Measurements from ENCODE around the gene MNAT1. TPM values are rescaled to one million over a fixed set of nuclear protein-coding genes. Genes with fewer than 3 reads are reported as not detected.

The MNAT1 gene
- total and polyA plus RNA-seq, 4 donors = 16.7 to 85.5 (median 21.6) TPM

DNA sequence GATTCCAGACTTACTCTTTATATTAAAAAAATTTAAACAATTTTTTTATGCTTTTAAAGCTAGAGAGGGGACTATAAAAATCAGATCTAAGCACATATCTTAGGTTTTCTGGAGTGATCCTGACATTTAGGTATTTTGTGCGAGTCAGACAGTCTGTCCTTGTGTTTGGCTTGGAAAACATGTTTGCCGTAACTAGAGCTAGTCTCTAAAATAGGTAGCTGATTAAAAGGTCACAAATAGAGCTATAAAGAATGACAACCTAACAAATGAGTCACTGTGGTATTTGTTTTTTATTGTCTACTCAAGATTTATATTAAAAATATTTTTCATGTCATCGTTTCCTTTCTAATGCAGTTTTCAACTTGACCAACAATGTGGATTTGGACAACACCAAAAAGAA lies 73.4 kb downstream of the MNAT1 start:
- Histone ChIP-seq H3K9ac (ENCODE audit: insufficient read depth in 1 of 2, low read length in 2 of 2) (no peak overlapping the region), H3K27ac (ENCODE audit: low read depth in 1 of 2, low read length in 1 of 2) (no peak overlapping the region), H3K9me3 (ENCODE audit: control insufficient read depth in 4 of 4, insufficient read depth in 3 of 4, low read length in 3 of 4) (peaks cover 0 to 2% (median 0%) of the 10 kb centered on the region in 4 donors), H3K4me3 (no peak overlapping the region), H3K4me1 (ENCODE audit: control insufficient read depth in 5 of 5, insufficient read depth in 5 of 5, low read length in 5 of 5) (no peaks in the 10 kb centered on the region), H3K36me3 (ENCODE audit: control insufficient read depth in 4 of 4, insufficient read depth in 4 of 4, low read length in 4 of 4) (peaks cover 0 to 16% (median 8%) of the 10 kb centered on the region in 4 donors), H3K27me3 (ENCODE audit: control insufficient read depth in 3 of 3, insufficient read depth in 3 of 3, low read length in 2 of 3) (no peaks in the 10 kb centered on the region)
- ATAC-seq (ENCODE audit: insufficient read depth, low FRiP score) (no peak), DNase-seq (no peak)
- TF ChIP-seq, protein P1, sequence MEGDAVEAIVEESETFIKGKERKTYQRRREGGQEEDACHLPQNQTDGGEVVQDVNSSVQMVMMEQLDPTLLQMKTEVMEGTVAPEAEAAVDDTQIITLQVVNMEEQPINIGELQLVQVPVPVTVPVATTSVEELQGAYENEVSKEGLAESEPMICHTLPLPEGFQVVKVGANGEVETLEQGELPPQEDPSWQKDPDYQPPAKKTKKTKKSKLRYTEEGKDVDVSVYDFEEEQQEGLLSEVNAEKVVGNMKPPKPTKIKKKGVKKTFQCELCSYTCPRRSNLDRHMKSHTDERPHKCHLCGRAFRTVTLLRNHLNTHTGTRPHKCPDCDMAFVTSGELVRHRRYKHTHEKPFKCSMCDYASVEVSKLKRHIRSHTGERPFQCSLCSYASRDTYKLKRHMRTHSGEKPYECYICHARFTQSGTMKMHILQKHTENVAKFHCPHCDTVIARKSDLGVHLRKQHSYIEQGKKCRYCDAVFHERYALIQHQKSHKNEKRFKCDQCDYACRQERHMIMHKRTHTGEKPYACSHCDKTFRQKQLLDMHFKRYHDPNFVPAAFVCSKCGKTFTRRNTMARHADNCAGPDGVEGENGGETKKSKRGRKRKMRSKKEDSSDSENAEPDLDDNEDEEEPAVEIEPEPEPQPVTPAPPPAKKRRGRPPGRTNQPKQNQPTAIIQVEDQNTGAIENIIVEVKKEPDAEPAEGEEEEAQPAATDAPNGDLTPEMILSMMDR (IDR thresholded peaks at IDR 0.05; ENCODE audit: control extremely low read depth, extremely low read depth) = no peak
- WGBS, 2 donors = 97 to 99% methylated on average over 3 of the region's 3 CpGs

GRCh38 chr14:60812987-60813386 lies 78.4 kb downstream of the MNAT1 start:
- Histone ChIP-seq H3K36me3 (ENCODE audit: control insufficient read depth in 4 of 4, insufficient read depth in 4 of 4, low read length in 4 of 4) (peaks cover 0 to 17% (median 11%) of the 10 kb centered on the region in 4 donors), H3K9me3 (ENCODE audit: control insufficient read depth in 4 of 4, insufficient read depth in 3 of 4, low read length in 3 of 4) (peaks cover 0 to 2% (median 0%) of the 10 kb centered on the region in 4 donors), H3K27ac (ENCODE audit: low read depth in 1 of 2, low read length in 1 of 2) (no peak overlapping the region), H3K27me3 (ENCODE audit: control insufficient read depth in 3 of 3, insufficient read depth in 3 of 3, low read length in 2 of 3) (no peaks in the 10 kb centered on the region), H3K4me1 (ENCODE audit: control insufficient read depth in 5 of 5, insufficient read depth in 5 of 5, low read length in 5 of 5) (no peaks in the 10 kb centered on the region), H3K9ac (ENCODE audit: insufficient read depth in 1 of 2, low read length in 2 of 2) (no peak overlapping the region), H3K4me3 (no peak overlapping the region)
- TF ChIP-seq, protein P1 (IDR thresholded peaks at IDR 0.05; ENCODE audit: control extremely low read depth, extremely low read depth) = no peak
- ATAC-seq (ENCODE audit: insufficient read depth, low FRiP score) = no peak
- DNase-seq = no peak
- WGBS, 2 donors = 96 to 98% methylated on average over 7 of the region's 7 CpGs

DNA sequence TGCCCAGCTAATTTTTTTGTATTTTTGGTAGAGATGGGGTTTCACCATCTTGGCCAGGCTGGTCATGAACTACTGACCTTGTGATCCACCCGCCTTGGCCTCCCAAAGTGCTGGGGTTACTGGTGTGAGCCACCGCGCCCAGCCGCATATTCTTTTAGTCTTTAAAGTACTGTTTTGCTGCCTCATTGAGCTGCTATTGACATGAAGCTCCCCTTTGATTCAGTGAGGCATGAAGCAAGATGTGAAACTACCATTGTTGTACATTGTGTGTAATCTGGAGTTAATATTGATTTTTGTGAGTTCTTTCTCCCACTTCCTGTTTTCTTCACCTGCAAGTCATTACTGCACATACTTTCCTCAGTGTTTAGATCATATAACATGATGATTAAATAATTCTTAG lies 80.8 kb downstream of the MNAT1 start:
- Histone ChIP-seq H3K4me3 (no peak overlapping the region), H3K9me3 (ENCODE audit: control insufficient read depth in 4 of 4, insufficient read depth in 3 of 4, low read length in 3 of 4) (peaks cover 0 to 2% (median 0%) of the 10 kb centered on the region in 4 donors), H3K36me3 (ENCODE audit: control insufficient read depth in 4 of 4, insufficient read depth in 4 of 4, low read length in 4 of 4) (peaks cover 0 to 14% (median 10%) of the 10 kb centered on the region in 4 donors), H3K4me1 (ENCODE audit: control insufficient read depth in 5 of 5, insufficient read depth in 5 of 5, low read length in 5 of 5) (no peaks in the 10 kb centered on the region), H3K27ac (ENCODE audit: low read depth in 1 of 2, low read length in 1 of 2) (no peak overlapping the region), H3K9ac (ENCODE audit: insufficient read depth in 1 of 2, low read length in 2 of 2) (no peak overlapping the region), H3K27me3 (ENCODE audit: control insufficient read depth in 3 of 3, insufficient read depth in 3 of 3, low read length in 2 of 3) (no peaks in the 10 kb centered on the region)
- WGBS, 2 donors = 98 to 99% methylated on average over 4 of the region's 4 CpGs
- no peak for ATAC-seq (ENCODE audit: insufficient read depth, low FRiP score)
- no peak for DNase-seq
- TF ChIP-seq, protein P1 (IDR thresholded peaks at IDR 0.05; ENCODE audit: control extremely low read depth, extremely low read depth) = no peak

- H3K27me3 ChIP-seq (ENCODE audit: control insufficient read depth in 3 of 3, insufficient read depth in 3 of 3, low read length in 2 of 3) = no peaks in the 10 kb centered on the region
- 91 to 96% methylated on average over 1 of the region's 1 CpG for WGBS, 2 donors
- no peak overlapping the region for H3K27ac ChIP-seq (ENCODE audit: low read depth in 1 of 2, low read length in 1 of 2)
- peaks cover 0 to 13% (median 10%) of the 10 kb centered on the region in 4 donors for H3K36me3 ChIP-seq (ENCODE audit: control insufficient read depth in 4 of 4, insufficient read depth in 4 of 4, low read length in 4 of 4)
- H3K4me3 ChIP-seq = no peak overlapping the region
- no peak overlapping the region for H3K9ac ChIP-seq (ENCODE audit: insufficient read depth in 1 of 2, low read length in 2 of 2)
- no peak for DNase-seq
- no peaks in the 10 kb centered on the region for H3K4me1 ChIP-seq (ENCODE audit: control insufficient read depth in 5 of 5, insufficient read depth in 5 of 5, low read length in 5 of 5)
- H3K9me3 ChIP-seq (ENCODE audit: control insufficient read depth in 4 of 4, insufficient read depth in 3 of 4, low read length in 3 of 4) = peaks cover 0 to 2% (median 0%) of the 10 kb centered on the region in 4 donors
- TF ChIP-seq, protein P1 (IDR thresholded peaks at IDR 0.05; ENCODE audit: control extremely low read depth, extremely low read depth) = no peak
- ATAC-seq (ENCODE audit: insufficient read depth, low FRiP score) = no peak
Observed at GRCh38 chr14:60817113-60817512, 82.6 kb downstream of the MNAT1 start.

Measured in lung (tissue), 12 donors.